DND-41 (cell line): Measurements from ENCODE around the gene HELZ2.

Experiments
- ATAC-seq: fragments of 200-7000 bp; cut with Tn5 transposase; 3 replicates; pipeline ENCODE4 v1.9.1; 2021; ENCODE audit warnings: low read depth; ENCODE audit not compliant: insufficient read depth
- DNase-seq: peaks from one replicate; pipeline ENCODE4 v3.0.0-alpha.2; 2020
- H2AFZ ChIP-seq: 2 replicates; pipeline ENCODE4 v1.6.0; 2012; ENCODE audit warnings: low read depth, low read length
- H3K27ac ChIP-seq: 2 replicates; pipeline ENCODE4 v1.5.1; 2012; ENCODE audit warnings: low read length, inconsistent platforms
- H3K27me3 ChIP-seq: fragments of 200-600 bp; sonication (generic); 2 replicates; pipeline ENCODE4 v1.6.0; 2012; ENCODE audit warnings: low read length, mild to moderate bottlenecking, inconsistent platforms; ENCODE audit not compliant: insufficient read depth, poor library complexity
- H3K36me3 ChIP-seq: 2 replicates; pipeline ENCODE4 v1.5.1; 2012; ENCODE audit warnings: low read length, inconsistent platforms; ENCODE audit not compliant: insufficient read depth
- H3K4me1 ChIP-seq: 2 replicates; pipeline ENCODE4 v1.5.1; 2012; ENCODE audit warnings: mild to moderate bottlenecking, low read length; ENCODE audit not compliant: insufficient read depth
- H3K4me2 ChIP-seq: 2 replicates; pipeline ENCODE4 v1.6.0; 2012; ENCODE audit warnings: mild to moderate bottlenecking, moderate library complexity, low read length, inconsistent platforms; ENCODE audit not compliant: insufficient read depth
- H3K4me3 ChIP-seq, 2 experiments: fragments of 200-600 bp in 1 of 2; shearing (Covaris generic) in 1 of 2; 2 replicates each; pipeline ENCODE4 v1.5.1; 2012 to 2016; ENCODE audit warnings: inconsistent platforms in 2 of 2, low read length in 2 of 2, mild to moderate bottlenecking in 2 of 2, low read depth in 1 of 2, moderate library complexity in 1 of 2
- H3K79me2 ChIP-seq: 2 replicates; pipeline ENCODE4 v1.6.0; 2012; ENCODE audit warnings: low read length, inconsistent platforms; ENCODE audit not compliant: insufficient read depth
- H3K9ac ChIP-seq: 2 replicates; pipeline ENCODE4 v1.6.0; 2012; ENCODE audit warnings: low read depth, mild to moderate bottlenecking, inconsistent platforms, low read length, moderate library complexity
- H3K9me3 ChIP-seq: 2 replicates; pipeline ENCODE4 v1.5.1; 2012; ENCODE audit warnings: low read length, moderate library complexity, mild to moderate bottlenecking, inconsistent platforms; ENCODE audit not compliant: insufficient read depth, severe bottlenecking
- H4K20me1 ChIP-seq: 2 replicates; pipeline ENCODE4 v1.6.0; 2012; ENCODE audit warnings: low read length; ENCODE audit not compliant: insufficient read depth
- EZH2 ChIP-seq: IDR thresholded peaks from 3 replicates; pipeline ENCODE4 v1.6.1; 2012; ENCODE audit warnings: borderline replicate concordance, low read depth, mild to moderate bottlenecking, moderate library complexity, low read length, inconsistent platforms; ENCODE audit not compliant: severe bottlenecking
- TF ChIP-seq, protein P1 (sequence below): IDR thresholded peaks from 2 replicates; pipeline ENCODE4 v1.5.1; 2012; ENCODE audit warnings: borderline replicate concordance, low read length, moderate library complexity, mild to moderate bottlenecking; ENCODE audit not compliant: poor library complexity, severe bottlenecking; ENCODE audit errors: extremely low read depth

The HELZ2 gene

DNA sequence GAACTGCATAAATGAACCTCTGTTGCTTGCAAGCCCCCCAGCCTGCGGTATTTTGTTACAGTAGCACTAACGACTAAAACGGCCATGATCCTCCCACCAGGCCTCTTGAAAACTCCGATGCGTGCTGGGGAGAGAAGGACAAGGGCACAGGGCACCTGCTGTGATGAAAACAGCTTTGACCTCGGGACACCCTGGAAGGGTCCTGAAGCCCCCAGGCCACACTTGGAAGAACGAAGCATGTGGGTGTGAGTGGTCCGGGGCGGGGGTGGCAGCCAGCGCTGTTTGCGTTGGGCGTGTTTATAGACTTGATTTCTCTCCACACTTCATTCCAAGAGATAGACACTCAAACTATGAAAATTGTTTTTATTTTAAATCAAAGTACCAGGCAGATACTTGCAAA, 13.2 kb upstream of the HELZ2 start:
- ATAC-seq (no peak), DNase-seq (no peak)
- no peaks in the 10 kb centered on the region for H3K79me2 ChIP-seq
- H3K4me1 ChIP-seq, result no peaks in the 10 kb centered on the region
- no peak overlapping the region for H3K4me2 ChIP-seq
- H4K20me1 ChIP-seq, result no peaks in the 10 kb centered on the region; the same call in 1 of the 2 replicates
- H3K9me3 ChIP-seq, result no peaks in the 10 kb centered on the region
- H2AFZ ChIP-seq, result no peak overlapping the region
- TF ChIP-seq EZH2, result no peak
- TF ChIP-seq, protein P1, sequence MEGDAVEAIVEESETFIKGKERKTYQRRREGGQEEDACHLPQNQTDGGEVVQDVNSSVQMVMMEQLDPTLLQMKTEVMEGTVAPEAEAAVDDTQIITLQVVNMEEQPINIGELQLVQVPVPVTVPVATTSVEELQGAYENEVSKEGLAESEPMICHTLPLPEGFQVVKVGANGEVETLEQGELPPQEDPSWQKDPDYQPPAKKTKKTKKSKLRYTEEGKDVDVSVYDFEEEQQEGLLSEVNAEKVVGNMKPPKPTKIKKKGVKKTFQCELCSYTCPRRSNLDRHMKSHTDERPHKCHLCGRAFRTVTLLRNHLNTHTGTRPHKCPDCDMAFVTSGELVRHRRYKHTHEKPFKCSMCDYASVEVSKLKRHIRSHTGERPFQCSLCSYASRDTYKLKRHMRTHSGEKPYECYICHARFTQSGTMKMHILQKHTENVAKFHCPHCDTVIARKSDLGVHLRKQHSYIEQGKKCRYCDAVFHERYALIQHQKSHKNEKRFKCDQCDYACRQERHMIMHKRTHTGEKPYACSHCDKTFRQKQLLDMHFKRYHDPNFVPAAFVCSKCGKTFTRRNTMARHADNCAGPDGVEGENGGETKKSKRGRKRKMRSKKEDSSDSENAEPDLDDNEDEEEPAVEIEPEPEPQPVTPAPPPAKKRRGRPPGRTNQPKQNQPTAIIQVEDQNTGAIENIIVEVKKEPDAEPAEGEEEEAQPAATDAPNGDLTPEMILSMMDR, result no peak
- H3K27ac ChIP-seq, result no peak overlapping the region
- no peak overlapping the region for H3K9ac ChIP-seq
- H3K36me3 ChIP-seq, result peaks cover 42% of the 10 kb centered on the region
- H3K27me3 ChIP-seq, result no peaks in the 10 kb centered on the region
- no peak overlapping the region for H3K4me3 ChIP-seq

DNA sequence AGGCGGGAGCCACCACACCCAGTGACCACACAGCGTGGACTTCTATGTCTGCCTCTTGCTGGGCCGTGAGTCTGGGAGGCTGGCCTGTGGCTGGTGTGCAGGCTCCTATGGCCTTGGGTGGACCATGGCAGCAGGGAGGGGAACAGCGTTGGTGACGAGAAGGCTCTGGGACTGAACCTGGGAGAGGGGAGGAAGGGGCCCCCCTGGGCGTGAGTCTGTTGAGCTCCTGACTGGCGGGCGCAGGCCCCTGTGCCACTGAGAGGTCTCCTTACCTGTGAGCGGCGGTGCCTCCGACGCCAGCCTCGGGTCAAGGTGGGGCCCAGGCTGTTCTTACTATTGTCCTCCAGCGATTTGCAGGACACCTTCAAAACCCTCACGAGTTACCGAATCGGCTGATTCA, 12.8 kb upstream of the HELZ2 start:
- Histone ChIP-seq H3K9me3 (no peaks in the 10 kb centered on the region), H3K36me3 (peaks cover 37% of the 10 kb centered on the region), H2AFZ (no peak overlapping the region), H3K27ac (no peak overlapping the region), H3K27me3 (no peaks in the 10 kb centered on the region), H4K20me1 (no peaks in the 10 kb centered on the region; the same call in 1 of the 2 replicates), H3K4me2 (no peak overlapping the region), H3K4me1 (no peaks in the 10 kb centered on the region), H3K4me3 (no peak overlapping the region), H3K79me2 (no peaks in the 10 kb centered on the region), H3K9ac (no peak overlapping the region)
- ATAC-seq (no peak), DNase-seq (no peak)
- TF ChIP-seq, protein P1, result no peak
- no peak for TF ChIP-seq EZH2

DNA sequence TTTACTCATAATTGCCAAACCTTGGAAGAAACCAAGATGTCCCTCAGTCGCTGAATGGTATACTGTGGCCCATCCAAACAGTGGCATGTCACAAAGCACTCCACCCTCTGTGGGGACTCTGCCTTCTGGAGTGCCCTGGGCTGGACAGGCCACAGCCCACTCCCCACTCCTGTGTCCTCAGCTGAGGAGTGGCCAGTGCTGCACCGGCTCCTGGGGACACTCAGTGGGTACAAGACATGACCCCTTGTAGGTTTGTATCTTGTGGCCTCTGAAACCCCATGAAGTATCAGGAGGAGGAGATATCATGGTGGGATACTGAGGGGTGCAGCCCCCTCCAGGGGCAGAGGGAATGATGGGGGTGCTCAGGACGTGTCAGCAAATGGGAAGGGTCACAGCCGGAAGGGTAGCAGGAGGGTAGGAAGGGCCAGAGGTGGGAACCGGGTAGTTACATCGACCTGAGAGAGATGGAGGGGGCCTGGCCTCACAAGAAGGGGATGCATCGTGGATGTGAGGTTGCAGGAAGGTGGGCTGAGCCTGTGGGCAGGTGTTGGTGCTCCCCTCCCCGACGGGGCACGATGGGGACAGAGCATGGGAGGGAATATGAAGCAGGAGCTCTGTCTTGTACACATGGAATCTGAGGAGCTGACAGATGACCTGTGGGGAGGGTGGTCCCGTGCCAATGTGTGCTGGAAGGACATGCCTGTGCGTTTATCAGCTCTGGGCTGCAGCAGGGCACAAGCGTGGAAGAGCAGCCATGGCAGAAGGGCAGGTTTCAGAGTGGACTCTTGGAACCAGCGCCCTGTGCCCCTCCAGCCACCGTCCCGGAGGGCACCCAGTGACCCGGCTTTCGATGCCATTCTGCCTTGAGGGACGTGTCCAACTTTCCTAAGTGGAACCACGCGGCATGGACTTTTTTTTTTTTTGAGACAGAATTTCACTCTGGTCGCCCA, 11.9 kb upstream of the HELZ2 start:
- Histone ChIP-seq H2AFZ (no peak overlapping the region), H3K79me2 (no peaks in the 10 kb centered on the region), H3K27ac (no peak overlapping the region), H3K4me3 (no peak overlapping the region), H3K36me3 (peaks cover 28% of the 10 kb centered on the region), H3K4me2 (no peak overlapping the region), H3K9ac (no peak overlapping the region), H3K4me1 (no peaks in the 10 kb centered on the region), H3K9me3 (no peaks in the 10 kb centered on the region), H4K20me1 (peaks cover 2% of the 10 kb centered on the region), H3K27me3 (no peaks in the 10 kb centered on the region)
- ATAC-seq (no peak), DNase-seq (no peak)
- no peak for TF ChIP-seq EZH2
- TF ChIP-seq, protein P1, result no peak
